ENCODE data around the gene ARID1A. TPM values are rescaled to one million over a fixed set of nuclear protein-coding genes. Genes with fewer than 3 reads are reported as not detected.
"Not testable (repeated sequence)": the region's sequence is repeated elsewhere in the genome, so short reads cannot be mapped to it uniquely, and the experiment has no call there.

Gene ARID1A
- total RNA-seq, 1 donor: 55.4 TPM

- no peaks in the 10 kb centered on the region for H3K27me3 ChIP-seq (ENCODE audit: insufficient read depth, low read length)
- peaks cover 75% of the 10 kb centered on the region for H3K4me1 ChIP-seq (ENCODE audit: insufficient read depth, low read length)
- no peak overlapping the region for H3K4me3 ChIP-seq (ENCODE audit: low read length)
- no peaks in the 10 kb centered on the region for H3K9me3 ChIP-seq (ENCODE audit: low read depth, low read length)
These were observed 10.5 kb downstream of the ARID1A start for GRCh38 chr1:26706315-26706714.

DNA sequence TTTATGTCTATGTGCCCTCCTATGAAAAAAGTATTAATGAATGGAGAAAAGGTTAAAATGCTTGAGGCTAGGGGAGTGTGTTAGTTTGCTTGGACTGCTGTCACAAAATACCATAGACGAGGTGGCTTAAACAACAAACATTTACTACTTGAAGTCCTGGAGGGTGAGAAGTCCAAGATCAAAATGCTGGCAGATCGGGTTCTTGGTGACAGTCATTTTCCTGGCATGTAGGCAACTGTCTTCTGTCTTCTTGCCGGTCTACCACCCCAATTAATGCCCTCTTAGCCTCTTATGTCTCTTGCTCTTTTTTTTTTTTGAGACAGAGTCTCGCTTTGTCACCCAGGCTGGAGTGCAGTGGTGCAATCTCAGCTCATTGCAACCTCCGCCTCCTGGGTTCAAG is 15.0 kb downstream of the ARID1A start:
- Histone ChIP-seq H3K9me3 (ENCODE audit: low read depth, low read length) (no peaks in the 10 kb centered on the region), H3K27me3 (ENCODE audit: insufficient read depth, low read length) (no peaks in the 10 kb centered on the region), H3K4me3 (ENCODE audit: low read length) (no peak overlapping the region), H3K4me1 (ENCODE audit: insufficient read depth, low read length) (peaks cover 63% of the 10 kb centered on the region)

DNA sequence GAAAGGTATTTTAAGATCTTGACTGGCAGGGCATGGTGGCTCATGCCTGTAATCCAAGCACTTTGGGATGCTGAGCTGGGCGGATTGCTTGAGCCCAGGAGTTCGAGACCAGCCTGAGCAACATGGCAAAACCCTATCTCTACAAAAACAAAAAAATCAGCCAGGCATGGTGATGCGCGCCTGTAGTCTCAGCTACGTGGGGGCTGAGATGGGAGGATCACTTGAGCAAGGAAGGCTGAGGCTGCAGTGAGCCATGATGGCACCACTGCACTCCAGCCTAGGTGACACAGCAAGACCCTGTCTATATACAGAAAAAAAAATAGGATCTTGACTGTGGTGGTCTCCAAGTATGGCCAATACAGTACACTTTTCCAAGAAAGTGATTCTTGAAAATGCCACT is 16.0 kb downstream of the ARID1A start:
- Histone ChIP-seq H3K27me3 (ENCODE audit: insufficient read depth, low read length) (no peaks in the 10 kb centered on the region), H3K4me1 (ENCODE audit: insufficient read depth, low read length) (peaks cover 60% of the 10 kb centered on the region), H3K4me3 (ENCODE audit: low read length) (no peak overlapping the region), H3K9me3 (ENCODE audit: low read depth, low read length) (no peaks in the 10 kb centered on the region)

DNA sequence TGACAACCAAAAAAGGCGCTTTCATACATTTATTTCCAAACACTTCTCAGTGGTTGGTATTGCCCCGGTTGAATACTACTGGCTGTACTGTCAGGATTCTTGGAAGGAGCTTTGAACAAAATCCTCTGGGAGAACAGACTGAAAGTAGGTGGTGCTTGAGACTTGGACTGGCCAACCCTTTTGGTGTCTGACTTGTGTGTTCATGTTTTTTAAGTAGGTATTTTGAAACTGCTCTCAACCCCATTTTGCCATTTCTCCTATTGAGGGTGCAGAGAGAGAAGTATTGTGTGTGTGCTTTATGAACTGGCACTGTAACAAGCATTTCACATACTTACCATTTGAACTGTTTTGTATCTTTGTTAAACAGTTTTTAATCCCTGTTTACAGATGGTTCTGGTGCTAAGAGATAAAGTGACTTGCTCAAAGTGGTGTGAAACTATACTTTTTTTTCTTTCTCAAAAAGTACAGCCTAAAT is 21.2 kb downstream of the ARID1A start:
- H3K27me3 ChIP-seq (ENCODE audit: insufficient read depth, low read length): no peaks in the 10 kb centered on the region
- H3K4me1 ChIP-seq (ENCODE audit: insufficient read depth, low read length): peaks cover 80% of the 10 kb centered on the region
- no peaks in the 10 kb centered on the region for H3K9me3 ChIP-seq (ENCODE audit: low read depth, low read length)
- no peak overlapping the region for H3K4me3 ChIP-seq (ENCODE audit: low read length)

GRCh38 chr1:26719205-26719604 is 23.4 kb downstream of the ARID1A start:
- H3K4me1 ChIP-seq (ENCODE audit: insufficient read depth, low read length): peaks cover 83% of the 10 kb centered on the region
- H3K27me3 ChIP-seq (ENCODE audit: insufficient read depth, low read length): no peaks in the 10 kb centered on the region
- H3K9me3 ChIP-seq (ENCODE audit: low read depth, low read length): no peaks in the 10 kb centered on the region
- H3K4me3 ChIP-seq (ENCODE audit: low read length): no peak overlapping the region

DNA sequence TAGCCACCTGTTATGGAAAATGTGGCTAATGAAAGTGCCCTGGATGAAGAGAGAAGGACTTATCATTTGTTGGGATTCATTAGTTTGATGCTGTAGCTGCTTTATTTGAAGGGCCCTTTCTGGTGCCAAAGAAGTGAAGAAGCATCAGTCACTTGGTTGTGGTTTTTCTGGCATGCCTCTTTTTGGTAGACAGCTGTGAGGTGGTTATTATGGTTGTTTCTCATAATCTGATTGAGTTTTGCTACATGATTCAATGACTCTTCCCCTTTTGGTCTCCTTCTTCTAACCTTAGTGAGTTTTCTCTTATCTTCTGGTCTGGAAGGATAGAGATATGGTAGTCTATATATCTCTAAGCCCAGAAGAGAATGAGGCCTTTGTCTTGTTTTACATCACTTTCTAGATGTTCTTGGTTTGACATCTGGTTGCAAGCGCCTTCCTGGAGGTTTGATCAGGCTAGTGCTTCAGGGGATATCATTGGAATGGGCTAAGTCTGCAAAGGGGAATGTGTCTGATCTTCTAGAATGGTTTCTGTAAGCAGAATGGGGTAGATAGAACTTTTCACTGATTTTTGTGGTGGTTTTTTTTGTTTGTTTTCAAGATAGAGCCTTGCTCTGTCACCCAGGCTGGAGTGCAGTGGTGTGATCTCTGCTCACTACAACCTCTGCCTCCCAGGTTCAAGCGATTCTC is 26.0 kb downstream of the ARID1A start:
- peaks cover 88% of the 10 kb centered on the region for H3K4me1 ChIP-seq (ENCODE audit: insufficient read depth, low read length)
- no peaks in the 10 kb centered on the region for H3K9me3 ChIP-seq (ENCODE audit: low read depth, low read length)
- no peak overlapping the region for H3K4me3 ChIP-seq (ENCODE audit: low read length)
- H3K27me3 ChIP-seq (ENCODE audit: insufficient read depth, low read length): no peaks in the 10 kb centered on the region

- Histone ChIP-seq H3K27me3 (ENCODE audit: insufficient read depth, low read length) (no peaks in the 10 kb centered on the region), H3K9me3 (ENCODE audit: low read depth, low read length) (no peaks in the 10 kb centered on the region), H3K4me3 (ENCODE audit: low read length) (no peak overlapping the region), H3K4me1 (ENCODE audit: insufficient read depth, low read length) (peaks cover 86% of the 10 kb centered on the region)
These were observed 27.5 kb downstream of the ARID1A start for GRCh38 chr1:26723013-26723991.

DNA sequence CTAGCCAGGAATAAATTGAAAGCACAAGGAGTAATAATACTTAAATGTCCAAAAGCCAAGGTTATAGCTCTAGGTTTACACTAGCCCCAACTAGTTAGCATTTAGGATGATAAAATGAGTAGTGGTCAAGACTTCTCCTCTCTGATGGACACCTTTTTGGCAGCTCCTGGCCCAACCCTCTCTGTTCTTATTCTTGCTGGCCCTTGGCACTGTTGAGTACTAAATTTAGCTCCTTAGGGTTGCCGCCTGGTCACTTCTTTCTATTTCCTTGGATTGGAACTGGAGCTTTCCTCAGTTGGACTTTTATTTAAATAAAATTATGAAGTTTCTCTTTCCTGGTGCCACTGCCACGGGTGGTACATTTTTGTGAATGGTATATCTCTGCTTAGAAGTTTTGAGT is 28.3 kb downstream of the ARID1A start:
- H3K27me3 ChIP-seq (ENCODE audit: insufficient read depth, low read length): no peaks in the 10 kb centered on the region

GRCh38 chr1:26724926-26725325 is 29.1 kb downstream of the ARID1A start:
- Histone ChIP-seq H3K27me3 (ENCODE audit: insufficient read depth, low read length) (no peaks in the 10 kb centered on the region), H3K4me1 (ENCODE audit: insufficient read depth, low read length) (peaks cover 89% of the 10 kb centered on the region), H3K4me3 (ENCODE audit: low read length) (no peak overlapping the region), H3K9me3 (ENCODE audit: low read depth, low read length) (no peaks in the 10 kb centered on the region)

More for the DNA sequence above, 28.3 kb downstream of the ARID1A start:
- Histone ChIP-seq H3K4me1 (ENCODE audit: insufficient read depth, low read length) (peaks cover 87% of the 10 kb centered on the region), H3K4me3 (ENCODE audit: low read length) (no peak overlapping the region), H3K9me3 (ENCODE audit: low read depth, low read length) (no peaks in the 10 kb centered on the region)

GRCh38 chr1:26725904-26726303 is 30.1 kb downstream of the ARID1A start:
- not testable (repeated sequence) for H3K9me3 ChIP-seq (ENCODE audit: low read depth, low read length); H3K27me3 ChIP-seq (ENCODE audit: insufficient read depth, low read length); H3K4me3 ChIP-seq (ENCODE audit: low read length)
- peaks cover 80% of the 10 kb centered on the region for H3K4me1 ChIP-seq (ENCODE audit: insufficient read depth, low read length)

- Histone ChIP-seq H3K4me1 (ENCODE audit: insufficient read depth, low read length) (peaks cover 71% of the 10 kb centered on the region), H3K9me3 (ENCODE audit: low read depth, low read length) (no peaks in the 10 kb centered on the region), H3K4me3 (ENCODE audit: low read length) (no peak overlapping the region), H3K27me3 (ENCODE audit: insufficient read depth, low read length) (no peaks in the 10 kb centered on the region)
These were observed 31.0 kb downstream of the ARID1A start for GRCh38 chr1:26726784-26727183.

DNA sequence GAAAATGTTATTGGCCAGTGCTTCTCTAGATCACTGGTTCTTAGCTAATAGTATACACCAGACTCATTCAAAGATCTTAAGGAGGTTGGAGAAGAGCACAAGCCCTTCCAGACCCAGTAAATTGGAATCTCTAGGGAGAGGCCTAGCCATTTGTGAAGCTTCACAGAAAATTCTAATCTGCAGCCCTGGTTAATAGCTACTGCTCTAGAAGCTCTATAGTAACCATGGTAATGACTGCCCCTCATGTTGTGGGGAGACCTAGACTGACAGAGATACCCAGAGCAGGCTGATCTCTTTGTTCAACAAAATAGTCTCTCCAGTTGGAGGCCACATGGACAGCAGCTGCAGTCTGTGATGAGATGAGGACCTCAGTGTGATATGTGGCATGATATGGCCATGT is 31.7 kb downstream of the ARID1A start:
- Histone ChIP-seq H3K4me1 (ENCODE audit: insufficient read depth, low read length) (peaks cover 67% of the 10 kb centered on the region), H3K4me3 (ENCODE audit: low read length) (no peak overlapping the region), H3K9me3 (ENCODE audit: low read depth, low read length) (no peaks in the 10 kb centered on the region), H3K27me3 (ENCODE audit: insufficient read depth, low read length) (no peaks in the 10 kb centered on the region)

- H3K9me3 ChIP-seq (ENCODE audit: low read depth, low read length): no peaks in the 10 kb centered on the region
- H3K4me1 ChIP-seq (ENCODE audit: insufficient read depth, low read length): peaks cover 67% of the 10 kb centered on the region
- H3K4me3 ChIP-seq (ENCODE audit: low read length): no peak overlapping the region
- no peaks in the 10 kb centered on the region for H3K27me3 ChIP-seq (ENCODE audit: insufficient read depth, low read length)
These were observed 32.8 kb downstream of the ARID1A start for GRCh38 chr1:26728645-26729044.

DNA sequence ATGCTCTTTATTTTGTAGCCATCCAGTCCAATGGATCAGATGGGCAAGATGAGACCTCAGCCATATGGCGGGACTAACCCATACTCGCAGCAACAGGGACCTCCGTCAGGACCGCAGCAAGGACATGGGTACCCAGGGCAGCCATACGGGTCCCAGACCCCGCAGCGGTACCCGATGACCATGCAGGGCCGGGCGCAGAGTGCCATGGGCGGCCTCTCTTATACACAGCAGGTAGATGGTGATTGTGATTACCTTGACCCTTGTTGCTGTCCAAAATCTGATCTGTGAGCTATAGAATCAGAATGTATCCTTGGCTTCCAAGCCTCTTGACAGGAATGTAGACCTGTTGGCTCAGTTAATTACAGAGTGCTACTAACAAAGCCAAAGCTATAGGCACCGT is 33.8 kb downstream of the ARID1A start:
- Histone ChIP-seq H3K27me3 (ENCODE audit: insufficient read depth, low read length) (no peaks in the 10 kb centered on the region), H3K4me3 (ENCODE audit: low read length) (no peak overlapping the region), H3K4me1 (ENCODE audit: insufficient read depth, low read length) (peaks cover 67% of the 10 kb centered on the region), H3K9me3 (ENCODE audit: low read depth, low read length) (no peaks in the 10 kb centered on the region)

DNA sequence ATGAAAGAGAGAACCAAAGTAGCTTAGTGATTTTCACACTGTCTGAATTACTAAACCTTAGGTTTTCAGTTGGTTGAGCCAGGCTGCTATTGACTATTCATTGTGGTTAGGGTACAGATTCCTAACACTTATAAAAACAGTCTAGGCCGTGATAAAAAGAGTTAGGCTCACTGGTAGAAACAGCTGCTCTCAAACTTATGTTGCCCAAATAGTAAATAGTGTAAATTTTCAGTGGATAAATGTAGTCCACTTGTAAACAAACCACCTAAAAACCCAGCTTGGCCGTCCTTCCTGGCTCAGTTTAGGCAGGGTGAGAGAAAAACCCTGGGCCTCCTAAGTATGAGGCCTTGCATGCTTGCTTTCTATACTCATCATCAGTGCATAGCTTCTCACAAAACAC is 34.9 kb downstream of the ARID1A start:
- H3K4me3 ChIP-seq (ENCODE audit: low read length): no peak overlapping the region
- H3K4me1 ChIP-seq (ENCODE audit: insufficient read depth, low read length): peaks cover 58% of the 10 kb centered on the region
- no peaks in the 10 kb centered on the region for H3K9me3 ChIP-seq (ENCODE audit: low read depth, low read length)
- no peaks in the 10 kb centered on the region for H3K27me3 ChIP-seq (ENCODE audit: insufficient read depth, low read length)

Data from mononuclear cell (primary cell).